DOHH2 (cell line): ENCODE results near the gene STAG1.

Experiments used
- H3F3A ChIP-seq: fragments of 200-600 bp; sonication (generic), shearing (Covaris generic); 2 replicates; pipeline ENCODE4 v1.6.0; 2016; ENCODE audit warnings: antibody characterized with exemption, mild to moderate bottlenecking; ENCODE audit not compliant: control insufficient read depth, insufficient read depth
- H3K27ac ChIP-seq: fragments of 200-600 bp; sonication (generic); 2 replicates; pipeline ENCODE4 v1.5.1; 2014; ENCODE audit warnings: low read depth, mild to moderate bottlenecking, low read length, moderate library complexity
- H3K27me3 ChIP-seq: fragments of 200-600 bp; sonication (generic); 2 replicates; pipeline ENCODE4 v1.6.1; 2014; ENCODE audit warnings: mild to moderate bottlenecking, low read length, mixed read lengths; ENCODE audit not compliant: control insufficient read depth
- H3K36me3 ChIP-seq: fragments of 200-600 bp; sonication (generic); 2 replicates; pipeline ENCODE4 v1.6.1; 2014; ENCODE audit warnings: mild to moderate bottlenecking, low read length, moderate library complexity, mixed read lengths; ENCODE audit not compliant: control insufficient read depth
- H3K4me1 ChIP-seq: fragments of 200-600 bp; sonication (generic); 2 replicates; pipeline ENCODE4 v1.6.1; 2014; ENCODE audit warnings: mild to moderate bottlenecking, low read length, mixed read lengths; ENCODE audit not compliant: control insufficient read depth
- H3K4me2 ChIP-seq: fragments of 200-600 bp; sonication (generic); 2 replicates; pipeline ENCODE4 v1.6.0; 2014; ENCODE audit warnings: mild to moderate bottlenecking, low read length, moderate library complexity
- H3K4me3 ChIP-seq: fragments of 200-600 bp; sonication (generic); 2 replicates; pipeline ENCODE4 v1.5.1; 2014; ENCODE audit warnings: mild to moderate bottlenecking, low read length, mixed read lengths
- H3K79me2 ChIP-seq: fragments of 200-600 bp; sonication (generic); 2 replicates; pipeline ENCODE4 v1.6.1; 2014; ENCODE audit warnings: mild to moderate bottlenecking, low read length, mixed read lengths; ENCODE audit not compliant: control insufficient read depth
- H3K9me2 ChIP-seq: fragments of 200-600 bp; sonication (generic); replicated peaks from 2 replicates; pipeline ENCODE4 v1.6.1; 2014; ENCODE audit warnings: mild to moderate bottlenecking, low read length, mixed read lengths; ENCODE audit not compliant: control insufficient read depth
- H3K9me3 ChIP-seq: fragments of 200-600 bp; sonication (generic); 2 replicates; pipeline ENCODE4 v1.6.1; 2014; ENCODE audit warnings: antibody characterized with exemption, low read length, mixed read lengths; ENCODE audit not compliant: control insufficient read depth, insufficient read depth
- H4K20me1 ChIP-seq: fragments of 200-600 bp; sonication (generic); 2 replicates; pipeline ENCODE4 v1.6.0; 2014; ENCODE audit warnings: low read depth, mild to moderate bottlenecking, antibody characterized with exemption, low read length, moderate library complexity; ENCODE audit not compliant: control insufficient read depth, insufficient read depth
- EZH2phosphoT487 ChIP-seq: fragments of 200-600 bp; sonication (generic); IDR thresholded peaks from 2 replicates; pipeline ENCODE4 v1.6.1; 2017; ENCODE audit warnings: borderline replicate concordance, mild to moderate bottlenecking, antibody characterized with exemption, low read length, moderate library complexity, mixed read lengths
- TF ChIP-seq, protein P1 (sequence below): fragments of 200-600 bp; sonication (generic); IDR thresholded peaks from one replicate; pipeline ENCODE4 v1.5.1; 2014; ENCODE audit warnings: antibody characterized with exemption, mild to moderate bottlenecking, low read depth, low read length; ENCODE audit not compliant: poor library complexity, severe bottlenecking

STAG1 gene

DNA sequence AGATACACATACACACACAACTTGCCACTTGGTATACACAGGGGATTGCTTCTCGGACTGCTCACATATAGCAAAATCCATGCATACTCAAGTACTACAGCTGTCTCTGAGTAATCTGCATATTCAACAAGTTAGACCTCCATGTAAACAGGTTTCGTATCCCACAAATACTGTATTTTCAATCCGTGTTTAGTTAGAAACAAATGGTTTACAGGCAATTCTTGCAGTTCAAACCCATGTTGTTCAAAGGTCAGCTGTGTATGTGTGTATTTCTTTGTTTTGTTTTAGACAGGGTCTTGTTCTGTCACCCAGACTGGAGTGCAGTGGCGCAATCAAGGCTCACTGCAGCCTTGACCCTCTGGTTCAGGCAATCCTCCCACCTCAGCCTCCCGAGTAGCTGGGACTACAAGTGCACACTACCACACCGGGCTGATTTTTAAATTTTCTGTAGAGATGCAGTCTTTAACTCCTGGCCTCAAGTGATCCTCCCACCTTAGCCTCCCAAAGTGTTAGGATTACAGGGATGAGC is 253.2 kb downstream of the STAG1 start:
- Histone ChIP-seq H3K9me3 (no peaks in the 10 kb centered on the region), H3K4me3 (no peak overlapping the region), H4K20me1 (no peaks in the 10 kb centered on the region), H3K36me3 (peaks cover 16% of the 10 kb centered on the region; the same call in 1 of the 2 replicates), H3K27ac (no peak overlapping the region), H3K79me2 (no peaks in the 10 kb centered on the region), H3K27me3 (no peaks in the 10 kb centered on the region), H3K9me2 (no peaks in the 10 kb centered on the region), H3F3A (no peaks in the 10 kb centered on the region), H3K4me2 (no peak overlapping the region), H3K4me1 (no peaks in the 10 kb centered on the region)
- TF ChIP-seq, protein P1, sequence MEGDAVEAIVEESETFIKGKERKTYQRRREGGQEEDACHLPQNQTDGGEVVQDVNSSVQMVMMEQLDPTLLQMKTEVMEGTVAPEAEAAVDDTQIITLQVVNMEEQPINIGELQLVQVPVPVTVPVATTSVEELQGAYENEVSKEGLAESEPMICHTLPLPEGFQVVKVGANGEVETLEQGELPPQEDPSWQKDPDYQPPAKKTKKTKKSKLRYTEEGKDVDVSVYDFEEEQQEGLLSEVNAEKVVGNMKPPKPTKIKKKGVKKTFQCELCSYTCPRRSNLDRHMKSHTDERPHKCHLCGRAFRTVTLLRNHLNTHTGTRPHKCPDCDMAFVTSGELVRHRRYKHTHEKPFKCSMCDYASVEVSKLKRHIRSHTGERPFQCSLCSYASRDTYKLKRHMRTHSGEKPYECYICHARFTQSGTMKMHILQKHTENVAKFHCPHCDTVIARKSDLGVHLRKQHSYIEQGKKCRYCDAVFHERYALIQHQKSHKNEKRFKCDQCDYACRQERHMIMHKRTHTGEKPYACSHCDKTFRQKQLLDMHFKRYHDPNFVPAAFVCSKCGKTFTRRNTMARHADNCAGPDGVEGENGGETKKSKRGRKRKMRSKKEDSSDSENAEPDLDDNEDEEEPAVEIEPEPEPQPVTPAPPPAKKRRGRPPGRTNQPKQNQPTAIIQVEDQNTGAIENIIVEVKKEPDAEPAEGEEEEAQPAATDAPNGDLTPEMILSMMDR = no peak
- no peak for TF ChIP-seq EZH2phosphoT487

DNA sequence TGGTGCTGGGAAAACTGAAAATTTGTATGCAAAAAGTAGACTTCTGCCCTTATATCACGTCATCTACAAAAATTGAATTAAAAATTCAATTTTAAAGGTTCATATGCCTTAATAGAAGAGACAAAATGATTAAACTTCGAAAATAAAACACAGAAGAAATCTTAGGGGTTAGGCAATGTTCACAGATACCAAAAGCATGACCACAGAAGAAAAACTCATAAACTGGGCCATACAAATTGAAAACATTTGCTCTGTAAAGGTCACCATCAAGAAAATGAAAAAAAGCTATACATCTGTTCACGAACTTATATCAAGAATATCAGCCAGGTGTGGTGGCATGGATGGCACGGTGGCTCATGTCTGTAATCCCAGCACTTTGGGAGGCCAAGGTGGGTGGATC is 257.0 kb downstream of the STAG1 start:
- Histone ChIP-seq H3F3A (no peaks in the 10 kb centered on the region), H3K27ac (no peak overlapping the region), H3K79me2 (no peaks in the 10 kb centered on the region), H3K4me1 (no peaks in the 10 kb centered on the region), H3K4me2 (no peak overlapping the region), H3K36me3 (peaks cover 29% of the 10 kb centered on the region), H3K9me3 (no peaks in the 10 kb centered on the region), H4K20me1 (no peaks in the 10 kb centered on the region), H3K27me3 (no peaks in the 10 kb centered on the region), H3K4me3 (no peak overlapping the region), H3K9me2 (no peaks in the 10 kb centered on the region)
- TF ChIP-seq, protein P1 = no peak
- no peak for TF ChIP-seq EZH2phosphoT487

DNA sequence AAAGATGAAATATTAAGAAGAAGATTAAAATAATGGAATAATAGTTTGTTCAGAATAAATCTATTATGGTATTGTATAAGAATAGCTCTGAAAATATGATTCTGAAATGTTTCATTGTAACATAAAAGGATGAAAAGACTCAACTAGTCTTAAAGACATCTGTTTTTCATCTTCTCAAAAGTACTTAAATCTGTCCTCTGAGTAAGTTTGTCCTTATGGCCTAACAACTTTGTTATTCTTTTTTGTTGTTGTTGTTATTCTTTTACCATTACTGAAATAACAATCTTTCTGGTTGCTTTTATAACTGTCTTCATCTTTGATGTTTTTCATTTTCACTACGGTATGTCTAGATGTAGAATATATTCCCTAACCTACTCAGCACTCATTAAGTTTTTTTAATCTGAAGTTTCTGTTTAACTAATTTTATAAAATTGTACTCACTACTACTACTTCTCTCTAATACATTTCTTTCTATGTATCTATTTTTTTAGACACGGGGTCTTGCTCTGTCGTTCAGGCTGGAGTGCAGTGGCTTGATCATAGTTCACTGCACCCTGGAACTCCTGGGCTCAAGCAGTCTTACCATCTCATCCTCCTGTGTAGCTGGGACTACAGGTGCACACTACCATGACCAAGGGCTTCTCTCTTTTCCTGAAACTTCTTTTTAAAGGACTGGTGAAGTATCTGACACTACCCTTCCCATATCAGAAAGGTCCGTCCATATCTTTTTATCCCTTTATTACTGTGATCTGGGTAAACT is 261.4 kb downstream of the STAG1 start:
- no peaks in the 10 kb centered on the region for H3K9me2 ChIP-seq
- H3K27me3 ChIP-seq = no peaks in the 10 kb centered on the region
- H3K4me3 ChIP-seq = no peak overlapping the region
- H3K9me3 ChIP-seq = no peaks in the 10 kb centered on the region; the same call in 1 of the 2 replicates
- H4K20me1 ChIP-seq = no peaks in the 10 kb centered on the region
- no peak for TF ChIP-seq EZH2phosphoT487
- TF ChIP-seq, protein P1 = no peak
- no peak overlapping the region for H3K27ac ChIP-seq
- H3K4me1 ChIP-seq = no peaks in the 10 kb centered on the region
- H3K4me2 ChIP-seq = no peak overlapping the region
- H3F3A ChIP-seq = no peaks in the 10 kb centered on the region
- H3K79me2 ChIP-seq = no peaks in the 10 kb centered on the region
- H3K36me3 ChIP-seq = peaks cover 34% of the 10 kb centered on the region
